Measurements from ENCODE around the gene DKK3. TPM values are rescaled to one million over a fixed set of nuclear protein-coding genes. Genes with fewer than 3 reads are reported as not detected.

Gene DKK3
- total and polyA plus RNA-seq, 2 experiments from 2014 or later, result 16.8 to 31.1 TPM

GRCh38 chr11:11971906-11972547 lies 36.4 kb downstream of the DKK3 start:
- Histone ChIP-seq H3K79me2 (replicated peaks; ENCODE audit: insufficient read depth) (no peaks in the 10 kb centered on the region), H3K4me1 (ENCODE audit: insufficient read depth) (peaks cover 8% of the 10 kb centered on the region; the same call in 1 of the 2 replicates), H3F3A (replicated peaks; ENCODE audit: low read depth) (no peaks in the 10 kb centered on the region), H3K27me3 (ENCODE audit: insufficient read depth) (no peaks in the 10 kb centered on the region), H2AFZ (no peak overlapping the region), H3K27ac (ENCODE audit: low read depth) (no peak overlapping the region), H3K36me3 (ENCODE audit: insufficient read depth) (no peaks in the 10 kb centered on the region), H4K20me1 (replicated peaks; ENCODE audit: insufficient read depth) (no peaks in the 10 kb centered on the region), H3K4me3 (no peak overlapping the region), H3K9me2 (ENCODE audit: insufficient read depth) (no peaks in the 10 kb centered on the region), H3K4me2 (no peak overlapping the region)
- no peak for ATAC-seq
- Mint-ChIP-seq H3K9me3 (no peaks in the 10 kb centered on the region), H3K4me1 (peaks cover 22% of the 10 kb centered on the region), H3K36me3 (ENCODE audit: low read depth) (no peaks in the 10 kb centered on the region), H3K27ac (no peak overlapping the region), H3K27me3 (ENCODE audit: insufficient read depth, low read depth, poor library complexity) (peaks cover 2% of the 10 kb centered on the region), H3K4me3 (no peak overlapping the region)
- TF ChIP-seq CTCF (conservative IDR thresholded peaks at IDR 0.05; ENCODE audit: low read depth in 2 of 2) (no peak), ZNF462 (CRISPR knock-in tag; IDR thresholded peaks at IDR 0.05) (no peak), NANOG (IDR thresholded peaks at IDR 0.05; ENCODE audit: borderline replicate concordance) (no peak), STAT1 (IDR thresholded peaks at IDR 0.05; ENCODE audit: unreplicated experiment) (no peak), REST (IDR thresholded peaks at IDR 0.05; ENCODE audit: unreplicated experiment) (no peak), JUNB (IDR thresholded peaks at IDR 0.05; ENCODE audit: unreplicated experiment) (no peak), ZNF114 (CRISPR knock-in tag; IDR thresholded peaks at IDR 0.05) (no peak), CREB1 (CRISPR knock-in tag; IDR thresholded peaks at IDR 0.05; ENCODE audit: low read depth) (no peak)
- DNase-seq (ENCODE audit: low spot score), result no peak
